ENCODE results near the gene LCOR. TPM values are rescaled to one million over a fixed set of nuclear protein-coding genes. Genes with fewer than 3 reads are reported as not detected.

LCOR gene
- total and polyA plus RNA-seq, 4 donors: 2.5 to 31.2 (median 14.5) TPM

DNA sequence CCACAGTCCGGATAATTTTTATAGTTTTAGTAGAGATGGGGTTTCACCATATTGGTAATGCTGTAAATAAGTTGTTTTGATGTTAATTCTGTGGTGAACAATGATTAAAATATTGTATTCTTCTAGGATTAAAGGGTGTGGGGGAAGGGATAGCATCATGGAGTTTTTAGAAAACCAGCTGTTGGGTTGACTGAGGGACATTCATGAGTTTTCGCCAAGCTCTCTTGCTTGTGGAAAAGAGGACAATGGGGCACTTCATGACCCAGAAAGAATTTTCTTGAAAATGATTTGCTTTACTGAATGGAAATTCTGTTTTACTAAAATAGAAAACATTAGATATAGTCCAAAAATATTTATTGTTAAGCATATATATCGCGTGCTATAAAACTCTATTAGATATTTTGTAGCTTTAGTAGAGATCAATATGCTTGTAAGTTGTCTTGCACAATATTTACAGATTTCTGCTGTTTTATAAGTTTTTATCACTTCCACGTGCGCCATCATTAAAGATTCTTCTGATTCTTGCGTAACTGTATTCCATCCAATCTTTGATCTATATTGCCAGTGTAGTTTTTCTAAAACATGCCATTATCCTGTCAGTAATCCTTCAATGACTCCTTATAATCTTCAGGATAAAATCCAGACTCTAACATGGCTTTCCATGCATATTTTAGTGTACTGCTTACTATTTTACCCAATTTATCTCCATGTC, 41.8 kb downstream of the LCOR start:
- no peaks in the 10 kb centered on the region for H3K36me3 ChIP-seq (ENCODE audit: control insufficient read depth in 4 of 4, insufficient read depth in 3 of 4, low read depth in 1 of 4, low read length in 3 of 4)
- H3K9me3 ChIP-seq (ENCODE audit: control insufficient read depth in 4 of 4, low read length in 3 of 4): no peaks in the 10 kb centered on the region
- H3K9ac ChIP-seq (ENCODE audit: low read depth in 1 of 2, low read length in 2 of 2): no peak overlapping the region
- peaks cover 3 to 8% (median 6%) of the 10 kb centered on the region in 4 donors for H3K4me1 ChIP-seq (ENCODE audit: control insufficient read depth in 4 of 4, insufficient read depth in 4 of 4, low read length in 3 of 4)
- DNase-seq (ENCODE audit: low spot score): no peak
- no peak overlapping the region for H3K4me3 ChIP-seq (ENCODE audit: low read depth in 1 of 3, low read length in 3 of 3)
- H3K27ac ChIP-seq (ENCODE audit: low read depth in 1 of 2, low read length in 2 of 2): no peak overlapping the region
- 80% methylated on average over 7 of the region's 7 CpGs for WGBS
- TF ChIP-seq YY1 (IDR thresholded peaks at IDR 0.05): no peak
- TF ChIP-seq CTCF (IDR thresholded peaks at IDR 0.05; ENCODE audit: low read depth, low read length, missing input control): no peak
- no peak for TF ChIP-seq HNF4G (IDR thresholded peaks at IDR 0.05)
- no peak for TF ChIP-seq RXRA (IDR thresholded peaks at IDR 0.05)
- TF ChIP-seq, protein P1, sequence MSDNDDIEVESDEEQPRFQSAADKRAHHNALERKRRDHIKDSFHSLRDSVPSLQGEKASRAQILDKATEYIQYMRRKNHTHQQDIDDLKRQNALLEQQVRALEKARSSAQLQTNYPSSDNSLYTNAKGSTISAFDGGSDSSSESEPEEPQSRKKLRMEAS (IDR thresholded peaks at IDR 0.05): no peak
- no peak for TF ChIP-seq JUND (IDR thresholded peaks at IDR 0.05)
- no peak for TF ChIP-seq TAF1 (conservative IDR thresholded peaks at IDR 0.05)
- TF ChIP-seq, protein P2, sequence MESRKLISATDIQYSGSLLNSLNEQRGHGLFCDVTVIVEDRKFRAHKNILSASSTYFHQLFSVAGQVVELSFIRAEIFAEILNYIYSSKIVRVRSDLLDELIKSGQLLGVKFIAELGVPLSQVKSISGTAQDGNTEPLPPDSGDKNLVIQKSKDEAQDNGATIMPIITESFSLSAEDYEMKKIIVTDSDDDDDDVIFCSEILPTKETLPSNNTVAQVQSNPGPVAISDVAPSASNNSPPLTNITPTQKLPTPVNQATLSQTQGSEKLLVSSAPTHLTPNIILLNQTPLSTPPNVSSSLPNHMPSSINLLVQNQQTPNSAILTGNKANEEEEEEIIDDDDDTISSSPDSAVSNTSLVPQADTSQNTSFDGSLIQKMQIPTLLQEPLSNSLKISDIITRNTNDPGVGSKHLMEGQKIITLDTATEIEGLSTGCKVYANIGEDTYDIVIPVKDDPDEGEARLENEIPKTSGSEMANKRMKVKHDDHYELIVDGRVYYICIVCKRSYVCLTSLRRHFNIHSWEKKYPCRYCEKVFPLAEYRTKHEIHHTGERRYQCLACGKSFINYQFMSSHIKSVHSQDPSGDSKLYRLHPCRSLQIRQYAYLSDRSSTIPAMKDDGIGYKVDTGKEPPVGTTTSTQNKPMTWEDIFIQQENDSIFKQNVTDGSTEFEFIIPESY (IDR thresholded peaks at IDR 0.05): no peak
- no peaks in the 10 kb centered on the region for H3K27me3 ChIP-seq (ENCODE audit: control insufficient read depth in 4 of 4, insufficient read depth in 4 of 4, low read length in 3 of 4)

DNA sequence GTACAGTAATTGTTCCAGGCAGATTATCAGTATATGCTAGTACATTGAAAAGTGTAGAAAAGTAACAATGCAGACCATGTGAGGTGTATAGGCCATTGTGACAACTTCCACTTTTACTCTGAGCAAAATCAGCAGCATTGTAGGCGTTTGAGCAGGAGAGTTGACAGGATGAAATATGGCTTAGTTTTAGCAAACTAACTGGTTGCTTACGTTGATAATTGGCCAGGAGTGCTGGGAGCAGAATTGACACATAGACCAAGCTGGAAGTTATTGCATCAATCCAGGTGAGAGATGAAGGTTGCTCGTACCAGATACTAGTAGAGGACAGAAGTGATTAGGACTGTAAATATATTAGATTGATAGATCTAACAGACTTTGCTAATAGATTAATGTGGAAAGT, 46.0 kb downstream of the LCOR start:
- H3K27ac ChIP-seq (ENCODE audit: low read depth in 1 of 2, low read length in 2 of 2): peak overlapping the region; percentile 5 to 49
- H3K4me3 ChIP-seq (ENCODE audit: low read depth in 1 of 3, low read length in 3 of 3): no peak overlapping the region
- H3K27me3 ChIP-seq (ENCODE audit: control insufficient read depth in 4 of 4, insufficient read depth in 4 of 4, low read length in 3 of 4): no peaks in the 10 kb centered on the region
- no peaks in the 10 kb centered on the region for H3K9me3 ChIP-seq (ENCODE audit: control insufficient read depth in 4 of 4, low read length in 3 of 4)
- H3K36me3 ChIP-seq (ENCODE audit: control insufficient read depth in 4 of 4, insufficient read depth in 3 of 4, low read depth in 1 of 4, low read length in 3 of 4): no peaks in the 10 kb centered on the region
- DNase-seq (ENCODE audit: low spot score): no peak
- TF ChIP-seq HNF4A (conservative IDR thresholded peaks at IDR 0.05) (peak; percentile 43 to 55), TAF1 (conservative IDR thresholded peaks at IDR 0.05) (no peak), NR2F2 (IDR thresholded peaks at IDR 0.05) (no peak), FOXA2 (IDR thresholded peaks at IDR 0.05) (no peak), HNF4G (IDR thresholded peaks at IDR 0.05) (no peak), YY1 (IDR thresholded peaks at IDR 0.05) (no peak), RXRA (IDR thresholded peaks at IDR 0.05) (peak; percentile 75 to 82), RAD21 (IDR thresholded peaks at IDR 0.05) (peak in 1 of 2 donors; percentile 16), FOXA1 (IDR thresholded peaks at IDR 0.05) (no peak), EGR1 (IDR thresholded peaks at IDR 0.05; ENCODE audit: low read depth in 2 of 2) (no peak), JUND (IDR thresholded peaks at IDR 0.05) (no peak), SP1 (IDR thresholded peaks at IDR 0.05) (peak; percentile 35), CTCF (IDR thresholded peaks at IDR 0.05; ENCODE audit: low read depth, low read length, missing input control) (no peak), GABPA (IDR thresholded peaks at IDR 0.05 in 1 of 2, conservative IDR thresholded peaks at IDR 0.05 in 1 of 2) (no peak)
- TF ChIP-seq, protein P1 (IDR thresholded peaks at IDR 0.05): peak; percentile 34
- TF ChIP-seq, protein P3, sequence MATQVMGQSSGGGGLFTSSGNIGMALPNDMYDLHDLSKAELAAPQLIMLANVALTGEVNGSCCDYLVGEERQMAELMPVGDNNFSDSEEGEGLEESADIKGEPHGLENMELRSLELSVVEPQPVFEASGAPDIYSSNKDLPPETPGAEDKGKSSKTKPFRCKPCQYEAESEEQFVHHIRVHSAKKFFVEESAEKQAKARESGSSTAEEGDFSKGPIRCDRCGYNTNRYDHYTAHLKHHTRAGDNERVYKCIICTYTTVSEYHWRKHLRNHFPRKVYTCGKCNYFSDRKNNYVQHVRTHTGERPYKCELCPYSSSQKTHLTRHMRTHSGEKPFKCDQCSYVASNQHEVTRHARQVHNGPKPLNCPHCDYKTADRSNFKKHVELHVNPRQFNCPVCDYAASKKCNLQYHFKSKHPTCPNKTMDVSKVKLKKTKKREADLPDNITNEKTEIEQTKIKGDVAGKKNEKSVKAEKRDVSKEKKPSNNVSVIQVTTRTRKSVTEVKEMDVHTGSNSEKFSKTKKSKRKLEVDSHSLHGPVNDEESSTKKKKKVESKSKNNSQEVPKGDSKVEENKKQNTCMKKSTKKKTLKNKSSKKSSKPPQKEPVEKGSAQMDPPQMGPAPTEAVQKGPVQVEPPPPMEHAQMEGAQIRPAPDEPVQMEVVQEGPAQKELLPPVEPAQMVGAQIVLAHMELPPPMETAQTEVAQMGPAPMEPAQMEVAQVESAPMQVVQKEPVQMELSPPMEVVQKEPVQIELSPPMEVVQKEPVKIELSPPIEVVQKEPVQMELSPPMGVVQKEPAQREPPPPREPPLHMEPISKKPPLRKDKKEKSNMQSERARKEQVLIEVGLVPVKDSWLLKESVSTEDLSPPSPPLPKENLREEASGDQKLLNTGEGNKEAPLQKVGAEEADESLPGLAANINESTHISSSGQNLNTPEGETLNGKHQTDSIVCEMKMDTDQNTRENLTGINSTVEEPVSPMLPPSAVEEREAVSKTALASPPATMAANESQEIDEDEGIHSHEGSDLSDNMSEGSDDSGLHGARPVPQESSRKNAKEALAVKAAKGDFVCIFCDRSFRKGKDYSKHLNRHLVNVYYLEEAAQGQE (IDR thresholded peaks at IDR 0.05): no peak
- TF ChIP-seq, protein P2 (IDR thresholded peaks at IDR 0.05): no peak
- TF ChIP-seq, protein P4, sequence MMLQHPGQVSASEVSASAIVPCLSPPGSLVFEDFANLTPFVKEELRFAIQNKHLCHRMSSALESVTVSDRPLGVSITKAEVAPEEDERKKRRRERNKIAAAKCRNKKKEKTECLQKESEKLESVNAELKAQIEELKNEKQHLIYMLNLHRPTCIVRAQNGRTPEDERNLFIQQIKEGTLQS (IDR thresholded peaks at IDR 0.05): no peak
- H3K4me1 ChIP-seq (ENCODE audit: control insufficient read depth in 4 of 4, insufficient read depth in 4 of 4, low read length in 3 of 4): peaks cover 3 to 9% (median 8%) of the 10 kb centered on the region in 4 donors
- WGBS: 34% methylated on average over 3 of the region's 3 CpGs
- H3K9ac ChIP-seq (ENCODE audit: low read depth in 1 of 2, low read length in 2 of 2): no peak overlapping the region
